Brain microvascular endothelial cell (primary cell): ENCODE data around the gene CEP95.

Experiments used
- DNase-seq: peaks from one replicate; pipeline ENCODE4 v3.0.0-alpha.2; 2020
- H3K27ac ChIP-seq: fragments of 250-450 bp; sonication (Bioruptor Pico); 2 replicates; pipeline ENCODE4 v1.5.1; 2020; ENCODE audit warnings: mild to moderate bottlenecking, moderate library complexity
- H3K27me3 ChIP-seq: fragments of 250-450 bp; sonication (Bioruptor Pico); replicated peaks from 2 replicates; pipeline ENCODE4 v1.5.1; 2020; ENCODE audit warnings: mild to moderate bottlenecking
- H3K36me3 ChIP-seq: fragments of 250-450 bp; sonication (Bioruptor Pico); replicated peaks from 2 replicates; pipeline ENCODE4 v1.5.1; 2020; ENCODE audit warnings: mild to moderate bottlenecking
- H3K4me3 ChIP-seq: 2 replicates; pipeline ENCODE4 v1.5.1; 2011; ENCODE audit warnings: low read depth, mild to moderate bottlenecking, control low read depth, low read length, moderate library complexity
- CTCF ChIP-seq: IDR thresholded peaks from 2 replicates; pipeline ENCODE4 v1.5.1; 2011; ENCODE audit warnings: low read depth, mild to moderate bottlenecking, moderate library complexity, low read length, control low read depth, inconsistent platforms; ENCODE audit errors: missing control alignments
- in situ Hi-C: cut with HindIII; loops from 2 replicates; pipeline ENCODE4 v1.10.0; 2017; ENCODE audit warnings: low sequenced_read_pairs, low pct_ligation_motif_present

Gene CEP95

GRCh38 chr17:64472564-64472963 lies 34.2 kb upstream of the CEP95 start:
- in situ Hi-C loops = no loop called here
- Histone ChIP-seq H3K27ac (no peak overlapping the region), H3K4me3 (no peak overlapping the region), H3K27me3 (no peaks in the 10 kb centered on the region), H3K36me3 (no peaks in the 10 kb centered on the region)
- DNase-seq = no peak
- TF ChIP-seq CTCF = no peak

DNA sequence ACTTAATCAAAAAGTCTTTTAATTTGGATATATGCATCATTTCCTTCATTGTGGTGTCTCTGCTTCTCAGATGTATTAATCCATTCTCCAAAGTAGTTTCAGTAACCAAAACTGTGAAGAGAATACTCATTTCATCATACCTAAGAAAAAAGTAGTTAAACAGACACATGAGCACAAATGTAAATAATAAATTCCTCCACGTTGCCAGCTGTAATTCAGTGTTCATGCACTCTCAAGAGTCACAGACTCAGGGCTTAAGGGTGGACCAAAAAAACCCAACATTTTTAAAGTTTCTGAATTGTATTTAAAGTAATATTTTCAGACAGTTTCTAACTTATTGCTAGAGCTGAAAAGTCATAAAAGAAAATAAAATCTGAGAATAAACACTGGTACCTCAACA lies 28.9 kb upstream of the CEP95 start:
- TF ChIP-seq CTCF = no peak
- in situ Hi-C loops = no loop called here

GRCh38 chr17:64480951-64481350 lies 25.8 kb upstream of the CEP95 start:
- in situ Hi-C loops = no loop called here
- no peak for DNase-seq
- no peak for TF ChIP-seq CTCF

More for the DNA sequence above, 28.9 kb upstream of the CEP95 start:
- DNase-seq = no peak
- no peaks in the 10 kb centered on the region for H3K36me3 ChIP-seq
- no peak overlapping the region for H3K27ac ChIP-seq
- no peak overlapping the region for H3K4me3 ChIP-seq
- H3K27me3 ChIP-seq = no peaks in the 10 kb centered on the region

DNA sequence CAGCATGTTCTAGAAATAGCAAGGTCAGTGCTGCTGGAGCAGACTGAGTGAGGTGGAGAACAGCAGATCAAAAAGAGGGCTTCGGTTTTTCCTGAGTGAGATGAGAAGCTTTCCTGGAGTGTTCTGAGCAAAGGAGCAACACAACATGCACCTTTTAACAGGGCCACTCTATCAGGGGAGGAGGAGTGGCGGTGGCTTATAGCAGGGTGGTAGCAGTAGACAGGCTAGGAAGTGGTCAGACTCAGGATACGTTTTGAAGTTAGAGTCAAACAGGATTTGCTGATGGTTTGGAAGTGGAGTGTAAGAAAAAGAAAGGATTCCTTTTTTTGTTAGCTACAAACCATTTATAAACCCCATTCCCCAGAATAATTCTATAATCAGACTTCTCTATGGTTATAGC lies 22.4 kb upstream of the CEP95 start:
- Histone ChIP-seq H3K27ac (no peak overlapping the region), H3K36me3 (no peaks in the 10 kb centered on the region), H3K27me3 (no peaks in the 10 kb centered on the region), H3K4me3 (no peak overlapping the region)
- TF ChIP-seq CTCF = no peak
- DNase-seq = no peak
- in situ Hi-C loops = no loop called here

More at GRCh38 chr17:64480951-64481350, 25.8 kb upstream of the CEP95 start:
- H3K4me3 ChIP-seq = no peak overlapping the region
- no peaks in the 10 kb centered on the region for H3K36me3 ChIP-seq
- no peak overlapping the region for H3K27ac ChIP-seq
- H3K27me3 ChIP-seq = no peaks in the 10 kb centered on the region

GRCh38 chr17:64488301-64488700 lies 18.5 kb upstream of the CEP95 start:
- Histone ChIP-seq H3K27ac (no peak overlapping the region), H3K4me3 (no peak overlapping the region), H3K36me3 (peaks cover 9% of the 10 kb centered on the region), H3K27me3 (no peaks in the 10 kb centered on the region)
- in situ Hi-C loops = no loop called here
- TF ChIP-seq CTCF = no peak
- no peak for DNase-seq
